Measurements from ENCODE around the gene HOXA2.

HOXA2 gene

GRCh38 chr7:27111042-27111750 is 8.7 kb upstream of the HOXA2 start:
- no peak for DNase-seq

- DNase-seq, result peak; percentile 70
Observed at GRCh38 chr7:27110186-27111031, 7.9 kb upstream of the HOXA2 start.

GRCh38 chr7:27109466-27110185 is 7.1 kb upstream of the HOXA2 start:
- no peak for DNase-seq

- no peak for DNase-seq
Observed at GRCh38 chr7:27108390-27109127, 6.1 kb upstream of the HOXA2 start.

GRCh38 chr7:27107391-27108381 is 5.2 kb upstream of the HOXA2 start:
- DNase-seq, result no peak

- DNase-seq, result no peak
Observed at GRCh38 chr7:27106901-27107240, 4.4 kb upstream of the HOXA2 start.

GRCh38 chr7:27106181-27106900 is 3.9 kb upstream of the HOXA2 start:
- DNase-seq, result peak; percentile 73

GRCh38 chr7:27105301-27106031 is 3.0 kb upstream of the HOXA2 start:
- peak; percentile 25 for DNase-seq

- DNase-seq, result no peak
Observed at GRCh38 chr7:27104341-27105058, 2.0 kb upstream of the HOXA2 start.

- DNase-seq, result no peak
Observed at GRCh38 chr7:27103489-27104226, 1.2 kb upstream of the HOXA2 start.

- no peak for DNase-seq
Observed at GRCh38 chr7:27101957-27102580, 414 bp downstream of the HOXA2 start.

GRCh38 chr7:27101171-27101956 is 1.1 kb downstream of the HOXA2 start:
- no peak for DNase-seq

- DNase-seq, result no peak
Observed at GRCh38 chr7:27100694-27101170, 1.8 kb downstream of the HOXA2 start.

- DNase-seq, result no peak
Observed at GRCh38 chr7:27099453-27100370, 2.8 kb downstream of the HOXA2 start.

- peak; percentile 59 for DNase-seq
Observed at GRCh38 chr7:27098578-27099451, 3.7 kb downstream of the HOXA2 start.
